Measurements from ENCODE around the gene NPHS1.
"Not testable (repeated sequence)": the region's sequence is repeated elsewhere in the genome, so short reads cannot be mapped to it uniquely, and the experiment has no call there.

Gene NPHS1

GRCh38 chr19:35879770-35880317, 27.5 kb upstream of the NPHS1 start:
- peak; percentile 89 for DNase-seq (ENCODE audit: low spot score)

GRCh38 chr19:35879068-35879467, 26.8 kb upstream of the NPHS1 start:
- DNase-seq (ENCODE audit: low spot score), result no peak

- no peak for DNase-seq (ENCODE audit: low spot score)
Measured at GRCh38 chr19:35874392-35874930, 22.2 kb upstream of the NPHS1 start.

- no peak for DNase-seq (ENCODE audit: low spot score)
Measured at GRCh38 chr19:35872180-35872579, 19.9 kb upstream of the NPHS1 start.

GRCh38 chr19:35871611-35872010, 19.3 kb upstream of the NPHS1 start:
- DNase-seq (ENCODE audit: low spot score), result no peak

- DNase-seq (ENCODE audit: low spot score), result no peak
Measured at GRCh38 chr19:35870798-35871197, 18.5 kb upstream of the NPHS1 start.

GRCh38 chr19:35870124-35870736, 17.9 kb upstream of the NPHS1 start:
- DNase-seq (ENCODE audit: low spot score), result not testable (repeated sequence)

GRCh38 chr19:35869327-35870123, 17.2 kb upstream of the NPHS1 start:
- peak; percentile 69 for DNase-seq (ENCODE audit: low spot score)

GRCh38 chr19:35868823-35869326, 16.6 kb upstream of the NPHS1 start:
- no peak for DNase-seq (ENCODE audit: low spot score)

GRCh38 chr19:35868172-35868822, 16.0 kb upstream of the NPHS1 start, which contains the start of gene APLP1:
Gene APLP1 (plus strand): TSS chr19:35868574. CDS start chr19:35868637, 63 bp downstream.
- peak; percentile 33 for DNase-seq (ENCODE audit: low spot score)

- no peak for DNase-seq (ENCODE audit: low spot score)
Measured at GRCh38 chr19:35863018-35863417, 10.7 kb upstream of the NPHS1 start.

- DNase-seq (ENCODE audit: low spot score), result no peak
Measured at GRCh38 chr19:35862528-35862927, 10.2 kb upstream of the NPHS1 start.

GRCh38 chr19:35861640-35862160, 9.4 kb upstream of the NPHS1 start:
- no peak for DNase-seq (ENCODE audit: low spot score)

- DNase-seq (ENCODE audit: low spot score), result no peak
Measured at GRCh38 chr19:35860818-35861639, 8.7 kb upstream of the NPHS1 start.

GRCh38 chr19:35860436-35860817, 8.1 kb upstream of the NPHS1 start:
- DNase-seq (ENCODE audit: low spot score), result no peak

GRCh38 chr19:35859414-35859813, 7.1 kb upstream of the NPHS1 start:
- DNase-seq (ENCODE audit: low spot score), result no peak

- no peak for DNase-seq (ENCODE audit: low spot score)
Measured at GRCh38 chr19:35858311-35858710, 6.0 kb upstream of the NPHS1 start.

GRCh38 chr19:35856546-35857149, 4.3 kb upstream of the NPHS1 start, which contains the start of gene KIRREL2:
Gene KIRREL2 (plus strand): TSS chr19:35856911. CDS start chr19:35857120, 209 bp downstream.
- no peak for DNase-seq (ENCODE audit: low spot score)

- DNase-seq (ENCODE audit: low spot score), result no peak
Measured at GRCh38 chr19:35853038-35853756, 893 bp upstream of the NPHS1 start.
